Small intestine (tissue), 7 donors: Measurements from ENCODE around the gene NYNRIN. TPM values are rescaled to one million over a fixed set of nuclear protein-coding genes. Genes with fewer than 3 reads are reported as not detected.

Experiments
- DNase-seq, 2 donors: peaks; one replicate each; pipeline versions ENCODE4 v3.0.0 to v3.0.0-alpha.2; 2013
- FAIRE-seq: peaks from 2 replicates; lab custom pipeline; 2012; peaks lifted over from hg19 to GRCh38; lab: Jason Lieb, UNC
- H3K27ac ChIP-seq, 3 donors: one replicate each; pipeline ENCODE4 v1.5.1; 2013; ENCODE audit warnings: low read length in 2 of 3, mild to moderate bottlenecking in 2 of 3, control low read depth in 1 of 3, inconsistent platforms in 1 of 3, low read depth in 1 of 3, moderate library complexity in 1 of 3
- H3K27me3 ChIP-seq, 3 donors: one replicate each; pipeline ENCODE4 v1.6.1; 2013; ENCODE audit warnings: low read length in 3 of 3, inconsistent platforms in 1 of 3; ENCODE audit not compliant: control insufficient read depth in 3 of 3, insufficient read depth in 3 of 3
- H3K36me3 ChIP-seq, 3 donors: one replicate each; pipeline ENCODE4 v1.6.1; 2013; ENCODE audit warnings: low read length in 3 of 3, inconsistent platforms in 1 of 3, low read depth in 1 of 3, mild to moderate bottlenecking in 1 of 3, moderate library complexity in 1 of 3; ENCODE audit not compliant: control insufficient read depth in 3 of 3, insufficient read depth in 2 of 3
- H3K4me1 ChIP-seq, 3 donors: one replicate each; pipeline ENCODE4 v1.6.1; 2013; ENCODE audit warnings: low read length in 2 of 3, inconsistent platforms in 1 of 3, low read depth in 1 of 3, mild to moderate bottlenecking in 1 of 3, moderate library complexity in 1 of 3; ENCODE audit not compliant: control insufficient read depth in 3 of 3, insufficient read depth in 2 of 3
- H3K4me3 ChIP-seq, 3 donors: one replicate each; pipeline ENCODE4 v1.5.1; 2013; ENCODE audit warnings: low read length in 3 of 3, control low read depth in 1 of 3, inconsistent platforms in 1 of 3, low read depth in 1 of 3, mild to moderate bottlenecking in 1 of 3, moderate library complexity in 1 of 3
- H3K9me3 ChIP-seq, 2 donors: one replicate each; pipeline ENCODE4 v1.6.1; 2013; ENCODE audit warnings: low read depth in 1 of 2, low read length in 1 of 2; ENCODE audit not compliant: control insufficient read depth in 2 of 2, insufficient read depth in 1 of 2
- WGBS, 3 donors: extraction: QIAGEN DNeasy Blood & Tissue Kit; methylation state at CpG; one replicate each; pipeline ENCODE4 v1.1.7; 2013; 5-methylcytosine and 5-hydroxymethylcytosine counted together
- polyA plus RNA-seq, 4 donors: library from polyadenylated mRNA; stranded (reverse) in 3 of 4; unstranded in 1 of 4; fragments of 200-250 nt in 3 of 4; fragments of 120-200 nt in 1 of 4; gene quantifications; one replicate each; pipeline versions ENCODE4 v1.2.1 to v1.2.3, GENCODE V29; 2013
- donor health status: healthy with polysubstance abuse.
- donor health status: control.
- donor health status: control.
- donor health status: Bipolar disorder and iron deficiency.
- donor health status: healthy.

NYNRIN gene
- polyA plus RNA-seq, 4 donors: 0.22 to 53.2 (median 3.9) TPM

DNA sequence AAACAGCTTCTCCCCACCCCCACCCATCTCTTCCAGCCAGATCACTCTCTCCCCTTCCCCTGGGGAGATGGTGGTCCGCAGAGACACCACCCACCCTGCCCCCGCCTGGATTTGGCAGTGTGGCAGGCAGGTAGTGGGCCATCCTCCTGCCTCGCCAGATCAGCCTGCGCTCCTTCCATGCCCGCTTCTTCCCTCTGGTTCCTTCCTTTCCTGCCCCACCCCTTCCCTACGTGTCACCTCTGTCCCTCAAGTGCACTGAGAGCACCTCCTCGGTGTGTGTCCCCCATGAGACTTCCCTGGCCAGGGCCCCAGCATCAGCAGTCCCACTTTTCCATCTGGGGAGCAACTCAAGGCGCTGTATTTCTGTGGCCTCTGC lies 632 bp downstream of the NYNRIN start:
- FAIRE-seq (no peak), DNase-seq (peak; percentile 54 to 80)
- 8 to 17% (median 16%) methylated on average over 6 to 8 of the region's 8 CpGs for WGBS, 3 donors
- H3K36me3 ChIP-seq: peaks cover 0 to 17% (median 0%) of the 10 kb centered on the region in 3 donors
- H3K4me1 ChIP-seq: peaks cover 5 to 50% (median 26%) of the 10 kb centered on the region in 3 donors
- peak overlapping the region; percentile 7 to 76 (median 51) for H3K4me3 ChIP-seq
- H3K27ac ChIP-seq: peak overlapping the region; percentile 17 to 85 (median 19)
- no peaks in the 10 kb centered on the region for H3K27me3 ChIP-seq
- H3K9me3 ChIP-seq: no peaks in the 10 kb centered on the region

DNA sequence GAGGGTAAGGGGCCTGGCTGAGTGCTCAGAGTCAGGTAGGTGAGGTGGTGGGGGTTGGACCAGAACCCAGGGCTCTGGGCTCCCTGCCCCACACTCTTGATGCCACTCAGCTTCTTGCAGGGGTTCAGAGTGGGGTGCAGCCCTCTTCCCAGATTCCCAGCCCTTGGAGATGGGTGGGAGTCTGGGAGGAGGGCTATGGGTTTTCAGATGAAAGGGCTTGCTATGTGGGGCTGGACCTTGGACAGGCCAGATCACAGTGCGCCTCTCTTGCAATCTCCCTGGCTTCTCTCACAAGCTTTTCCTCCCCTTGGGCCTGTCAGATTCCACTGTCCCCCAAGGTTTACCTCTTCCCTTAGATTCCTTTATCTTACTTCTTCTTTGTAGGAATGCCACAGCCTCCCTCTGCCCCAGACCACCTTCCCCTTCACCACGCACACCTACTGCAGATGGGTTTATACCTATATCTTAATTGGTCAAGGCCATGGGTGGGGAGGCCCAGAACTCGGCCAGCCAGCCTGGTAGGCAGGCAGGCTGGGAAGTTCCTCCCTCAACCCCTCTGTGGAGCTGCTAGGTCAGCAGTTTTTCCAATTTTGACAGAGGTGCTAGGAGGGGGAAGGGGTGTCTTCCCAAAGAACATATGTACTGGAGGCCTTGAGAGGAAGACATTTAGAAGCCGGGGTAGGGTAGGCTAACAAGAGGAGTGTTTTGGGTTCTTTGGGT lies 1.4 kb downstream of the NYNRIN start:
- H3K27me3 ChIP-seq: no peaks in the 10 kb centered on the region
- peak overlapping the region in 2 of 3 donors; percentile 48 to 85 for H3K27ac ChIP-seq
- DNase-seq: peak in 1 of 2 donors; percentile 75
- H3K4me1 ChIP-seq: peaks cover 5 to 52% (median 26%) of the 10 kb centered on the region in 3 donors
- FAIRE-seq: no peak
- no peaks in the 10 kb centered on the region for H3K9me3 ChIP-seq
- H3K36me3 ChIP-seq: peaks cover 0 to 22% (median 0%) of the 10 kb centered on the region in 3 donors
- 34 to 45% (median 43%) methylated on average over 4 of the region's 4 CpGs for WGBS, 3 donors
- peak overlapping the region in 1 of 3 donors; percentile 76 for H3K4me3 ChIP-seq

DNA sequence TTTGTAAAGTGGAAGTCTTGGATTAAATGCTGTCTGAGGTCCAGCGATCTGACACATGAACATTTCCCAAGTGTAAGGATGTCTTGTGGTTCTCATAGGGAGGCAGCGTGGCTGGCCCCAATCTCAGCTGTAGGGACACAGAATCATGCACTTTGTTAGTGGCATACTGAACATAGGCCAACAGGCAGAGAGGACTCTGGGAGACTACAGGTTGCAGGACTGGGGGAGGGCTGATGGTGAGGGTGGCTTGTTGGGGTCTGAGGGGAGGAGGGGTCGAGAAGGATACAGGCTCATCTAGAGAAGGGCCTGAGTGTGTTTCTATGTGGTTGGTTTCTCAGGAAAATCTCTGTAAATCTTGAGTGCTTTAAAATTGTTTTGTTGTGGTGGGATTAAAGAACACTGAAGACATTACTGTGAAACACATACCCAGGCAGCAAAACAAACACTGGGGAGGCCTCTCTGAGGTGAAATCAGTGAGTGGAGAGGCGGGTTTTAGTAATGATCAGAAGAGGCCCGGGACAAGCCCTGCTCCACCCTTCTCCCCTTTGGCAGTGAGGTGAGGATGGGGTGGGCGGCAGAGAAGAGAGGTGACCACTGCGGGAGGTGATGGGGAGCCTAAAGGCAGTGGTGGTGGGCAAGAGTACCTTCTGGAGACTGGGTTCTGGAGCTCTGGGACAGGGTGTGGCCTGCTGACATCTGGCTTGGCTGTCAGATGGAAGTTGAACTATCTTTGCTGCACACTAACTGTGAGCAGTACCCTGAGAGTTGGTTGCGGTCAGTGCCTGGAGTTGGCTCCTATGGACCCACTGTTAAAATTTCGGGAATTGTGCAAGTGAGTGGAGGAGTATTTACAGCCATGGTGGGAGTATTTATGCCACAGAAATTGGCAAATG lies 3.3 kb downstream of the NYNRIN start:
- 32 to 40% (median 37%) methylated on average over 8 to 9 of the region's 9 CpGs for WGBS, 3 donors
- FAIRE-seq (no peak), DNase-seq (no peak)
- Histone ChIP-seq H3K4me3 (no peak overlapping the region), H3K4me1 (peaks cover 5 to 52% (median 26%) of the 10 kb centered on the region in 3 donors), H3K27ac (peak overlapping the region in 2 of 3 donors; percentile 19 to 36), H3K36me3 (peaks cover 0 to 35% (median 0%) of the 10 kb centered on the region in 3 donors), H3K9me3 (no peaks in the 10 kb centered on the region), H3K27me3 (no peaks in the 10 kb centered on the region)

DNA sequence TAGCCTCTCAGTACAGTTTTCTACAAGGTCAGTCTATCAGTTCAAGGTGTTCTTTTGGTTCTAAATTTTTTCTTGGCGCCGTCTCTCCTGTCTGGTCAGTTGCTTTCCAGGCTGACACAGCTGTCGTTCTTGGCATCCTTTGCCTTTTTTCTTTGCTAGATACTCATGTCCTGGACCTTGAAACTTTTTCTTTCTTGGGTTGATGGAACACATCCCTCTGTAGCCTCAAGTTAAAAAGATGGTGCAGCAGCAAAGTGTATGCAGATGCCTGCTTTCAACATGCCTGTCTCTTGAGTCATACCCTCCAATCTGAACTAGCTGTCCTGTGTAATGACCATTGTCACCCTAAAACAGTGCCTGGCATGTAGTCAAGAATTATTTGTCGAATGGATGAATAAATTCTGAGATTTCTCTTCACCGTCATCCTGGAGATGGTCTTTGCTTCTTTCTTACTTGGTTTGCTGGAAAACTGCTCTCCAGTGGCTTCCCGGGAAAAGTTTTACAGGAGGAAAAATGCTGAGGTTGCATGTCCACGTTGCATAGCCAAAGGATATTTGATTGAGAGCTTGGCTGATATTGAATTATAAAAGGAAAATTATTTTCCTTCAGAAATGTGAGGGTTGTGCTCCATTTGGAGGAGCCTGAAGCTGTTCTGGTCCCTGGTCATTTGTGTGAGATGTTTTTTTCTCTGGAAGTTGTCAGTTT lies 4.6 kb downstream of the NYNRIN start:
- no peak overlapping the region for H3K4me3 ChIP-seq
- peaks cover 5 to 40% (median 21%) of the 10 kb centered on the region in 3 donors for H3K4me1 ChIP-seq
- H3K27me3 ChIP-seq: no peaks in the 10 kb centered on the region
- 51 to 58% (median 52%) methylated on average over 7 of the region's 7 CpGs for WGBS, 3 donors
- no peak for DNase-seq
- peaks cover 0 to 49% (median 0%) of the 10 kb centered on the region in 3 donors for H3K36me3 ChIP-seq
- no peak for FAIRE-seq
- H3K27ac ChIP-seq: peak overlapping the region in 1 of 3 donors; percentile 32
- H3K9me3 ChIP-seq: no peaks in the 10 kb centered on the region

DNA sequence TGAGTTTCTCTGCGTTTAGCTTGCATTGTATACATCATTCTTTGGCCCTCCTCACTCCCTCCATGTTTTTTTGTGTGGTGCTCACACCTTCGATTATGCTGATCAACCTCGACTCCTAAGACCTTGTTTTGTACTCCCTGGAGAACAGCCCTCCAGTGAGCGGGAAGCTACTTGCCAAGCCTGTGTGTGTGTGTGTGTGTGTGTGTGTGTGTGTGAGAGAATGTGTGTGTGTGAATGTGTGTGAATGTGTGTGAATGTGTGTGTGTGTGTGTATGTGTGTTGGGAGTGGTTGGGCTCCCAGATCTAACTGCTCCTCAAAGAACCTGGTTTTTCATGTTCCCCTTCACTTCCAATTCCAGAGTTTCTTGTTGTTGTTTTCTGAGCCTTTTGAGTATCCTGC lies 6.0 kb downstream of the NYNRIN start:
- H3K4me3 ChIP-seq: no peak overlapping the region
- H3K9me3 ChIP-seq: no peaks in the 10 kb centered on the region
- peak overlapping the region in 1 of 3 donors; percentile 49 for H3K27ac ChIP-seq
- peaks cover 0 to 63% (median 0%) of the 10 kb centered on the region in 3 donors for H3K36me3 ChIP-seq
- no peak for FAIRE-seq
- DNase-seq: no peak
- H3K4me1 ChIP-seq: peaks cover 5 to 40% (median 18%) of the 10 kb centered on the region in 3 donors
- H3K27me3 ChIP-seq: no peaks in the 10 kb centered on the region
- WGBS, 3 donors: 71 to 78% (median 77%) methylated on average over 4 of the region's 4 CpGs

DNA sequence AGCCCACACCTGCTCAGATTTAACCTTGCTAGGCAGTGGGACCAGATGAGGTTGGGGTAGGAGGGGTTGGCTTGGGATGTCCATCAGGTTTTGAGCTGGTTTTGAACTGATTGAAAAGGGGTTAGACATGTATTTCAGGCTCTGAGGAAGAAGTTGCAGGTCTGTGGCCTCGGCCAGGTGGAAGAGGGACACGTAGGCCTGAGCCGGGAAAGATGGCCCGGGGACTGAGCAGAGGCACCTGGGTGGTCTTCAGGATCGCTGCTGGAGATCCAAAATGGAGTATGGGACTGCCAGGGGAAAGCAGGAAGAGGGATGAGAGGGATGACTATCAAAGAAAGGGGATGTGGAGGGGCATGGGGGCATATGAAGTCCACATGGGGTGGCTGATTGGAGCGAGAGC lies 7.6 kb downstream of the NYNRIN start:
- no peak overlapping the region for H3K27ac ChIP-seq
- WGBS, 3 donors: 84 to 94% (median 94%) methylated on average over 6 of the region's 6 CpGs
- H3K36me3 ChIP-seq: peaks cover 0 to 68% (median 0%) of the 10 kb centered on the region in 3 donors
- no peak for DNase-seq
- no peaks in the 10 kb centered on the region for H3K27me3 ChIP-seq
- H3K9me3 ChIP-seq: no peaks in the 10 kb centered on the region
- peaks cover 0 to 26% (median 13%) of the 10 kb centered on the region in 3 donors for H3K4me1 ChIP-seq
- FAIRE-seq: no peak
- no peak overlapping the region for H3K4me3 ChIP-seq

DNA sequence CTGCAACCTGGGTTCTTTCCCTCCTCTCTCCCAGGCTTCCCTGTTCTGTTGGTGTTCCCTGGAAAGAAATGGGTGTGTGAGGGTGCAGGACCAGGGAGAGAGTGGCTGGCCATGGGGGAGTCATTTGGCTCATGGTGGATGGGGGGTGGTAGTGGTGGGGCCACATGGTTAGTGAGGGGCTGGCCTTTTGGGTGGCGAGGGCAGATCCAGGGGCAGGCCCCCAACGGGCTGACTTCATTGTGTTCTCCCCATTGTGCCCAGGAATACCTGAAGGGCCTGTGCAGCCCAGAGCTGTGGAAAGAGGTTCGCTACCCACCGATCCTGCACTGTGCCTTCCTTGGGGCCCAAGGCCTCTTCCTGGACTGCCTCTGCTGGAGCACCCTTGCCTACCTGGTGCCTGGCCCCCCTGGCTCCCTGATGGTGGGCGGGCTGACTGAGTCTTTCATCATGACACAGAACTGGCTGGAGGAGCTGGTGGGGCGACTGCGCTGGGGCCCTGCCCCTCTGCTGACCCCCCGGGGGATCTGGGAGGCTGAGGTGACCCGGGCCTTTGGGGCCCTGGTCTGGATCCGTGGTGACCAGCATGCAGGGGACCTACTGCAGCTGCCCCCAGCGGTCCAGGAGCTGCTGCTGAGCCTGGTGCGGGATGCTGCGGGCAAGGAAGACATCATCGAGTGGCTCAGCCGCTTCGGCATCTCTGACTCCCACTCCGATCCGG lies 9.0 kb downstream of the NYNRIN start:
- H3K4me1 ChIP-seq: peaks cover 0 to 13% (median 6%) of the 10 kb centered on the region in 3 donors

More for the DNA sequence above, 9.0 kb downstream of the NYNRIN start:
- 85 to 93% (median 93%) methylated on average over 18 of the region's 18 CpGs for WGBS, 3 donors
- H3K27ac ChIP-seq: no peak overlapping the region
- H3K4me3 ChIP-seq: no peak overlapping the region
- FAIRE-seq: no peak
- H3K27me3 ChIP-seq: no peaks in the 10 kb centered on the region
- no peaks in the 10 kb centered on the region for H3K9me3 ChIP-seq
- DNase-seq: no peak
- peaks cover 0 to 72% (median 0%) of the 10 kb centered on the region in 3 donors for H3K36me3 ChIP-seq
